Astrocyte of the cerebellum (primary cell): Measurements from ENCODE around the gene SYCP2.

Source experiments
- DNase-seq: peaks from one replicate; pipeline ENCODE4 v3.0.0-alpha.2; 2011; ENCODE audit warnings: low read depth
- H3K4me3 ChIP-seq: 2 replicates; pipeline ENCODE4 v1.5.1; 2011; ENCODE audit warnings: mild to moderate bottlenecking, low read depth, low read length, moderate library complexity
- CTCF ChIP-seq: IDR thresholded peaks from 2 replicates; pipeline ENCODE4 v1.5.1; 2012; ENCODE audit warnings: low read length, low read depth, moderate library complexity, mild to moderate bottlenecking; ENCODE audit errors: missing control alignments
- in situ Hi-C: cut with HindIII; loops from 2 replicates; pipeline ENCODE4 v1.10.0; 2017; ENCODE audit warnings: low sequenced_read_pairs

The SYCP2 gene

GRCh38 chr20:59825563-59825920, 107.9 kb downstream of the SYCP2 start:
- no peak for DNase-seq
- no peak overlapping the region for H3K4me3 ChIP-seq
- in situ Hi-C loops = no loop called here
- no peak for TF ChIP-seq CTCF

GRCh38 chr20:59824711-59825562, 108.5 kb downstream of the SYCP2 start:
- TF ChIP-seq CTCF = no peak
- in situ Hi-C loops = no loop called here

GRCh38 chr20:59823491-59824259, 109.8 kb downstream of the SYCP2 start:
- in situ Hi-C loops = no loop called here
- H3K4me3 ChIP-seq = no peak overlapping the region
- no peak for DNase-seq
- TF ChIP-seq CTCF = no peak

More at GRCh38 chr20:59824711-59825562, 108.5 kb downstream of the SYCP2 start:
- DNase-seq = no peak
- no peak overlapping the region for H3K4me3 ChIP-seq

DNA sequence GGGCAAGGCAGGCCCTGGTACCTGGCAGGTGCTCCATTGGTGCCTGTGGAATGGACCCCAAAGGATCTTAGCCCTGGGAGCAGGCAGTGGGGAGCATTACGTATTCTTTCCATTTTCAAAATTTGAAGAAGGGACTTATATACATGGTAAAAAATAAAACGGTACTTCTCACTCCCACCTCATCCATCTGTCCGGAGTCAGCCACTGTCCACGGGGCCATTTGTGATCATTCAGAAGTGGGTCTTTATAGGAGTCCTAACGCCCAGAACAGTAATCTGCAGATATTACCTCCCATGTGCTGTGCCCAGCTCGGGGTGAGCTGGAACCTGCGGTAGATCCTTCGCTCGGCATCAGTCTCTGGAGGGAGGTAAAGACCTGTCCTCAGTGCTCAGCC, 110.4 kb downstream of the SYCP2 start:
- no peak for TF ChIP-seq CTCF
- H3K4me3 ChIP-seq = no peak overlapping the region
- in situ Hi-C loops = no loop called here
- no peak for DNase-seq

GRCh38 chr20:59822291-59823029, 111.0 kb downstream of the SYCP2 start:
- no peak overlapping the region for H3K4me3 ChIP-seq
- no peak for TF ChIP-seq CTCF
- no peak for DNase-seq
- in situ Hi-C loops = no loop called here

GRCh38 chr20:59821788-59822187, 111.6 kb downstream of the SYCP2 start:
- in situ Hi-C loops = no loop called here
- no peak for TF ChIP-seq CTCF
- DNase-seq = no peak
- no peak overlapping the region for H3K4me3 ChIP-seq
